ENCODE data around the gene PKD2L1. TPM values are rescaled to one million over a fixed set of nuclear protein-coding genes. Genes with fewer than 3 reads are reported as not detected.
"Not testable (repeated sequence)": the region's sequence is repeated elsewhere in the genome, so short reads cannot be mapped to it uniquely, and the experiment has no call there.

Gene PKD2L1
- total and polyA plus RNA-seq, 2 donors (not counting 1 experiment from before 2014, with no cell fraction given) = 0.37 TPM; not detected in 1

- H3K4me3 Mint-ChIP-seq; H3K9me3 Mint-ChIP-seq (ENCODE audit: insufficient read depth); H4K20me1 ChIP-seq (ENCODE audit: control insufficient read depth, insufficient read depth, low read length, poor library complexity, severe bottlenecking); ATAC-seq (ENCODE audit: low read depth); H3K4me3 ChIP-seq (ENCODE audit: control extremely low read depth in 1 of 5, extremely low read depth in 1 of 5, insufficient read depth in 1 of 5, low read depth in 2 of 5, low read length in 4 of 5); H3K36me3 ChIP-seq (replicated peaks in 1 of 2; ENCODE audit: control extremely low read depth in 1 of 2, control insufficient read depth in 1 of 2, extremely low read depth in 1 of 2, insufficient read depth in 2 of 2, low read length in 1 of 2); POLR2A ChIA-PET; H3K79me2 ChIP-seq (ENCODE audit: control insufficient read depth, insufficient read depth, low read length); H3K9ac ChIP-seq (ENCODE audit: low read length); DNase-seq; H3K27me3 ChIP-seq (replicated peaks in 1 of 4; ENCODE audit: control extremely low read depth in 1 of 4, control insufficient read depth in 3 of 4, insufficient read depth in 4 of 4, low read length in 3 of 4); H3K9me3 ChIP-seq (ENCODE audit: control extremely low read depth in 1 of 3, control insufficient read depth in 2 of 3, insufficient read depth in 1 of 3, low read length in 2 of 3); H3K27ac ChIP-seq (ENCODE audit: low read length in 2 of 2); H3K27ac Mint-ChIP-seq; H3K27me3 Mint-ChIP-seq; H2AFZ ChIP-seq (ENCODE audit: insufficient read depth, low read depth, low read length, poor library complexity, severe bottlenecking): not testable (repeated sequence)
- peaks cover 26% of the 10 kb centered on the region for H3K4me1 Mint-ChIP-seq
- CTCF ChIA-PET = interaction anchor here (1.3 to 2.4 kb wide), 2 partner anchors 57 to 63 kb away, joined by 3 to 8 read pairs; no protein-coding TSS in a partner anchor
- 87% methylated on average over 4 of the region's 7 CpGs for WGBS (ENCODE audit: insufficient coverage)
- Histone ChIP-seq H3K4me1 (ENCODE audit: control insufficient read depth in 2 of 2, insufficient read depth in 2 of 2, low read length in 2 of 2) (peaks cover 32 to 52% of the 10 kb centered on the region in 2 donors), H3K4me2 (replicated peaks; ENCODE audit: low read depth, low read length, poor library complexity, severe bottlenecking) (peak overlapping the region; percentile 72)
- intact Hi-C loops (cut with micrococcal nuclease) = loop anchor here (5.0 kb wide), 2 partner anchors 38 to 107 kb away; no protein-coding TSS in a partner anchor
Observed at GRCh38 chr10:100374677-100375353, 44.8 kb upstream of the PKD2L1 start.

- ChIA-PET POLR2A (no interaction called here), CTCF (interaction anchor here (1.3 to 2.4 kb wide), 4 partner anchors 36 to 144 kb away, joined by 3 to 13 read pairs (median 8); no protein-coding TSS in a partner anchor)
- Histone ChIP-seq H3K4me2 (replicated peaks; ENCODE audit: low read depth, low read length, poor library complexity, severe bottlenecking) (peak overlapping the region; percentile 72), H3K27ac (ENCODE audit: low read length in 2 of 2) (peak overlapping the region in 1 of 2 donors; percentile 83), H3K36me3 (replicated peaks in 1 of 2; ENCODE audit: control extremely low read depth in 1 of 2, control insufficient read depth in 1 of 2, extremely low read depth in 1 of 2, insufficient read depth in 2 of 2, low read length in 1 of 2) (no peaks in the 10 kb centered on the region), H2AFZ (ENCODE audit: insufficient read depth, low read depth, low read length, poor library complexity, severe bottlenecking) (peak overlapping the region; percentile 82), H3K4me1 (ENCODE audit: control insufficient read depth in 2 of 2, insufficient read depth in 2 of 2, low read length in 2 of 2) (peaks cover 32 to 52% of the 10 kb centered on the region in 2 donors), H3K9me3 (ENCODE audit: control extremely low read depth in 1 of 3, control insufficient read depth in 2 of 3, insufficient read depth in 1 of 3, low read length in 2 of 3) (no peaks in the 10 kb centered on the region), H3K27me3 (replicated peaks in 1 of 4; ENCODE audit: control extremely low read depth in 1 of 4, control insufficient read depth in 3 of 4, insufficient read depth in 4 of 4, low read length in 3 of 4) (peaks cover 0 to 2% (median 0%) of the 10 kb centered on the region in 4 experiments), H3K79me2 (ENCODE audit: control insufficient read depth, insufficient read depth, low read length) (no peaks in the 10 kb centered on the region), H3K4me3 (ENCODE audit: control extremely low read depth in 1 of 5, extremely low read depth in 1 of 5, insufficient read depth in 1 of 5, low read depth in 2 of 5, low read length in 4 of 5) (peak overlapping the region in 4 of 5 experiments; percentile 57 to 82 (median 75)), H3K9ac (ENCODE audit: low read length) (peak overlapping the region; percentile 64), H4K20me1 (ENCODE audit: control insufficient read depth, insufficient read depth, low read length, poor library complexity, severe bottlenecking) (no peaks in the 10 kb centered on the region)
- DNase-seq = peak; percentile 17
- no peak overlapping the region for H3K4me3 Mint-ChIP-seq
- 33% methylated on average over 3 of the region's 3 CpGs for WGBS (ENCODE audit: insufficient coverage)
- H3K27me3 Mint-ChIP-seq = no peaks in the 10 kb centered on the region
- H3K9me3 Mint-ChIP-seq (ENCODE audit: insufficient read depth) = no peaks in the 10 kb centered on the region
- peaks cover 26% of the 10 kb centered on the region for H3K4me1 Mint-ChIP-seq
- TF ChIP-seq EZH2 (IDR thresholded peaks at IDR 0.05; ENCODE audit: borderline replicate concordance, insufficient read depth, low read depth, low read length, poor library complexity, severe bottlenecking) = no peak
- intact Hi-C loops (cut with micrococcal nuclease) = loop anchor here (5.0 kb wide), 2 partner anchors 37 to 108 kb away; no protein-coding TSS in a partner anchor
- H3K27ac Mint-ChIP-seq = no peak overlapping the region
- ATAC-seq (ENCODE audit: low read depth) = no peak
Observed at GRCh38 chr10:100374200-100374655, 44.2 kb upstream of the PKD2L1 start.

Measured in B cell (primary cell).